Trophoblast cell (in vitro differentiated cells and primary cell): ENCODE data around the gene GPATCH3.
"Not testable (repeated sequence)": the region's sequence is repeated elsewhere in the genome, so short reads cannot be mapped to it uniquely, and the experiment has no call there.

ENCODE experiments used
- DNase-seq, 2 donors: peaks; one replicate each; pipeline ENCODE4 v3.0.0-alpha.2; 2016
- H2AFZ ChIP-seq: 2 replicates; pipeline ENCODE4 v1.6.1; 2013; ENCODE audit warnings: low read length, moderate library complexity, mild to moderate bottlenecking; ENCODE audit not compliant: insufficient read depth, poor library complexity
- H2AK5ac ChIP-seq: 2 replicates; pipeline ENCODE4 v1.6.1; 2013; ENCODE audit warnings: mild to moderate bottlenecking, low read length
- H2BK120ac ChIP-seq: 2 replicates; pipeline ENCODE4 v1.6.1; 2013; ENCODE audit warnings: low read length, mild to moderate bottlenecking, moderate library complexity; ENCODE audit not compliant: insufficient read depth, poor library complexity
- H2BK12ac ChIP-seq: 2 replicates; pipeline ENCODE4 v1.6.1; 2013; ENCODE audit warnings: mild to moderate bottlenecking, low read length, moderate library complexity
- H2BK5ac ChIP-seq: 2 replicates; pipeline ENCODE4 v1.6.1; 2013; ENCODE audit warnings: low read length, low read depth, moderate library complexity, mild to moderate bottlenecking; ENCODE audit not compliant: poor library complexity
- H3K14ac ChIP-seq: 2 replicates; pipeline ENCODE4 v1.6.1; 2013; ENCODE audit warnings: mild to moderate bottlenecking, low read length
- H3K18ac ChIP-seq: 2 replicates; pipeline ENCODE4 v1.6.1; 2013; ENCODE audit warnings: mild to moderate bottlenecking, low read length
- H3K23ac ChIP-seq: 2 replicates; pipeline ENCODE4 v1.6.1; 2013; ENCODE audit warnings: low read length
- H3K27ac ChIP-seq: 2 replicates; pipeline ENCODE4 v1.5.1; 2013; ENCODE audit warnings: low read depth, mild to moderate bottlenecking, inconsistent platforms, low read length, moderate library complexity
- H3K27me3 ChIP-seq: 2 replicates; pipeline ENCODE4 v1.6.1; 2013; ENCODE audit warnings: inconsistent platforms, mild to moderate bottlenecking, low read length, moderate library complexity; ENCODE audit not compliant: insufficient read depth
- H3K36me3 ChIP-seq, 2 experiments: 1 replicate in 1 of 2; 2 replicates in 1 of 2; pipeline ENCODE4 v1.6.1; 2013; ENCODE audit warnings: low read length in 2 of 2, mild to moderate bottlenecking in 2 of 2, moderate library complexity in 1 of 2; ENCODE audit not compliant: insufficient read depth in 2 of 2, control insufficient read depth in 1 of 2
- H3K4ac ChIP-seq: 2 replicates; pipeline ENCODE4 v1.6.1; 2013; ENCODE audit warnings: low read depth, mild to moderate bottlenecking, low read length, moderate library complexity
- H3K4me1 ChIP-seq, 2 experiments: 1 replicate in 1 of 2; 2 replicates in 1 of 2; pipeline ENCODE4 v1.6.1; 2013; ENCODE audit warnings: low read length in 2 of 2, mild to moderate bottlenecking in 2 of 2, moderate library complexity in 1 of 2; ENCODE audit not compliant: insufficient read depth in 2 of 2, control insufficient read depth in 1 of 2
- H3K4me2 ChIP-seq: 2 replicates; pipeline ENCODE4 v1.6.1; 2013; ENCODE audit warnings: inconsistent platforms, mild to moderate bottlenecking, low read length, moderate library complexity
- H3K4me3 ChIP-seq: 2 replicates; pipeline ENCODE4 v1.5.1; 2013; ENCODE audit warnings: mild to moderate bottlenecking, low read depth, low read length, inconsistent platforms
- H3K79me1 ChIP-seq: one replicate; pipeline ENCODE4 v1.6.1; 2013; ENCODE audit warnings: low read length
- H3K79me2 ChIP-seq: 2 replicates; pipeline ENCODE4 v1.6.1; 2013; ENCODE audit warnings: low read length, mild to moderate bottlenecking; ENCODE audit not compliant: control insufficient read depth, insufficient read depth, poor library complexity
- H3K9ac ChIP-seq: 2 replicates; pipeline ENCODE4 v1.6.1; 2013; ENCODE audit warnings: mild to moderate bottlenecking, low read length
- H3K9me3 ChIP-seq: 2 replicates; pipeline ENCODE4 v1.6.1; 2013; ENCODE audit warnings: low read depth, mild to moderate bottlenecking, control low read depth, inconsistent platforms, low read length; ENCODE audit not compliant: insufficient read depth
- H4K12ac ChIP-seq: 2 replicates; pipeline ENCODE4 v1.6.1; 2013; ENCODE audit warnings: low read depth, mild to moderate bottlenecking, low read length, moderate library complexity
- H4K8ac ChIP-seq: 2 replicates; pipeline ENCODE4 v1.6.1; 2013; ENCODE audit warnings: low read depth, mild to moderate bottlenecking, low read length, moderate library complexity
- H4K91ac ChIP-seq: one replicate; pipeline ENCODE4 v1.6.1; 2013; ENCODE audit warnings: low read depth, mild to moderate bottlenecking, low read length, moderate library complexity
- WGBS: extraction: QIAGEN DNeasy Blood & Tissue Kit; methylation state at CpG from one replicate; pipeline ENCODE4 v1.1.7; 2013; ENCODE audit warnings: missing lambda C conversion rate; ENCODE audit not compliant: insufficient read length, insufficient coverage; ENCODE audit errors: extremely low coverage; 5-methylcytosine and 5-hydroxymethylcytosine counted together

Gene GPATCH3

DNA sequence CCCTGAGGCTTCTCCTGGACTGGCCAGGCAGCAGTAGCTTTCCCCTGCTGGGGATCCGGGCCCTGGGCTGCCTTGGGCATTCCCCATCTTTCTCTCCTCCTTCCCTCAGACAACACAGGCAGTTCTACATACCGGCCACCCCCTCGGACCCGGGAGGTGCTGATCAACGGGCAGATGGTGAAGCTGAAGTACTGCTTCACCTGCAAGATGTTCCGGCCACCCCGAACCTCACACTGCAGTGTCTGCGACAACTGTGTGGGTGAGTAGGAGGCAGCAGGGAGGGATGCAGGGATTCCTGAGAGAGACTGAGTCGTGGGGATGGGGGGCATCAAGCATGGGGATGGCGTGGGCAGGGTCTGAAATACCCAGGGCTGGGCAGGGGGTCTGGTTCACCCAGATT, 51.8 kb downstream of the GPATCH3 start:
- no peaks in the 10 kb centered on the region for H3K79me2 ChIP-seq
- no peak overlapping the region for H3K4me2 ChIP-seq
- H2BK5ac ChIP-seq = no peak overlapping the region
- H3K79me1 ChIP-seq = no peaks in the 10 kb centered on the region
- no peak overlapping the region for H2AFZ ChIP-seq
- H4K12ac ChIP-seq = no peak overlapping the region
- H2AK5ac ChIP-seq = no peak overlapping the region
- H3K27me3 ChIP-seq = no peaks in the 10 kb centered on the region
- no peak overlapping the region for H4K8ac ChIP-seq
- H3K18ac ChIP-seq = no peak overlapping the region
- no peaks in the 10 kb centered on the region for H3K9me3 ChIP-seq
- no peaks in the 10 kb centered on the region for H3K4me1 ChIP-seq
- no peak overlapping the region for H3K4me3 ChIP-seq
- H3K9ac ChIP-seq = no peak overlapping the region
- DNase-seq = no peak
- H3K27ac ChIP-seq = no peak overlapping the region
- H2BK120ac ChIP-seq = no peak overlapping the region
- no peak overlapping the region for H3K23ac ChIP-seq
- whole genome bisulfite sequencing = no CpG with 5 or more reads among the region's 10 CpGs
- H2BK12ac ChIP-seq = no peak overlapping the region
- H3K4ac ChIP-seq = no peak overlapping the region
- no peak overlapping the region for H4K91ac ChIP-seq
- no peak overlapping the region for H3K14ac ChIP-seq
- peaks cover 53 to 63% of the 10 kb centered on the region in 2 experiments for H3K36me3 ChIP-seq

DNA sequence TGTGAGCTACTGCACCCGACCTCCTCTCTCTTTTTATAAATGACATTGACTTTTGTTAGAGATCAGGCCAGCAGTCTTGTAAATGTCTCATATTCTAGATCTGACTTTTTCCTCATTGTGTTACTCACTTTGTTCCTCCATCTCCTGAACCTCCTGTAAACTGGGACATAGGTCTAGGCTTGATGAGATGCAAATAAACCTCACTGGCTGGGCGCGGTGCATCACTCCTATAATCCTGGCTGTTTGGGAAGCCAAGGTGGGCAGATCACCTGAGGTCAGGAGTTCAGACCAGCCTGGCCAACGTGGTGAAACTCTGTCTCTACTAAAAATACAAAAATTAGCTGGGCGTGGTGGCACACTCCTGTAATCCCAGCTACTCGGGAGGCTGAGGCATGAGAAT, 52.4 kb downstream of the GPATCH3 start:
- H2BK12ac ChIP-seq, H3K27ac ChIP-seq, H2AK5ac ChIP-seq, H2BK5ac ChIP-seq, H3K18ac ChIP-seq, H3K23ac ChIP-seq, H3K4me1 ChIP-seq, H3K9ac ChIP-seq, H3K79me2 ChIP-seq, H2AFZ ChIP-seq, H3K14ac ChIP-seq, DNase-seq, H4K91ac ChIP-seq, H3K27me3 ChIP-seq, H4K8ac ChIP-seq, H3K79me1 ChIP-seq, H3K9me3 ChIP-seq, H4K12ac ChIP-seq, H3K4me2 ChIP-seq, H2BK120ac ChIP-seq, H3K4me3 ChIP-seq, H3K4ac ChIP-seq: not testable (repeated sequence)
- peaks cover 49 to 59% of the 10 kb centered on the region in 2 experiments for H3K36me3 ChIP-seq
- WGBS = no CpG with 5 or more reads among the region's 6 CpGs

DNA sequence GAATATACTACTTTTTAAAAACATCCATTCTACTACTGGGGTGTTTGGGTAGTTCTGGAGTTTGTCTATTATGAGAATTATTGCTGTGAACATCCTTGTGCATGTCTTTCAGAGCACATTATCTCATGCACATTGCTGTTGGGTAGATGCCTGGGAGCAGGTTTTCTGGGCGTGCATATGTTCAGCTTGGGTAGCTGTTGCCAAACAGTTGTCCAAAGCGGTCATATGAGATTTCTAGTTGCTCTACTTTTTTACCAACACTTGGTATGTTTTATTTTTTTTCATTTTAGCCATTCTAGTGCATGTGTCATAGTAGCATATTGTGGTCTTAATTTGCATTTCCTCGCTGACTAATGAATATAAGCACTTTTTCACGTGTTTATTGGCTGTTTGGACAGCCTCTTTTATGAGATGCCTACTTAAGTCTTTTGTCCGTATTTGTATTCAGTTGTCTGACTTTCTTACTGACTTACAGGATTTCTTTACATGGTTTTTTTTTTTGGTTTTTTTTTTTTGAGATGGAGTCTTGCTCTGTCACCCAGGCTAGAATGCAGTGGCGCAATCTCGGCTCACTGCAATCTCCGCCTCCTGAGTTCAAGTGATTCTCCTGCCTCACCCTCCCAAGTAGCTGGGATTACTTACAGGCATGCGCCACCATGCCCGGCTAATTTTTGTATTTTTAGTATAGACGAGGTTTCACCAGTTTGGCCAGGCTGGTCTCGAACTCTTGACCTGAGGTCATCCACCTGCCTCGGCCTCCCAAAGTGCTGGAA, 55.7 kb downstream of the GPATCH3 start:
- no peak overlapping the region for H2BK120ac ChIP-seq
- no peaks in the 10 kb centered on the region for H3K79me1 ChIP-seq
- no peak overlapping the region for H3K14ac ChIP-seq
- no peaks in the 10 kb centered on the region for H3K79me2 ChIP-seq
- no peak overlapping the region for H2AK5ac ChIP-seq
- H3K23ac ChIP-seq = no peak overlapping the region
- no peak overlapping the region for H3K4me3 ChIP-seq
- H3K9ac ChIP-seq = no peak overlapping the region
- H2BK5ac ChIP-seq = no peak overlapping the region
- H3K36me3 ChIP-seq = peaks cover 29 to 43% of the 10 kb centered on the region in 2 experiments
- no CpG with 5 or more reads among the region's 13 CpGs for WGBS
- H2AFZ ChIP-seq = no peak overlapping the region
- H3K27me3 ChIP-seq = no peaks in the 10 kb centered on the region
- H2BK12ac ChIP-seq = no peak overlapping the region
- no peaks in the 10 kb centered on the region for H3K4me1 ChIP-seq
- no peak overlapping the region for H4K12ac ChIP-seq
- no peak overlapping the region for H3K4me2 ChIP-seq
- DNase-seq = peak in 1 of 2 donors; percentile 29
- no peak overlapping the region for H4K8ac ChIP-seq
- no peak overlapping the region for H3K27ac ChIP-seq
- H3K4ac ChIP-seq = no peak overlapping the region
- H4K91ac ChIP-seq = no peak overlapping the region
- H3K9me3 ChIP-seq = no peaks in the 10 kb centered on the region
- H3K18ac ChIP-seq = no peak overlapping the region
